Testis (tissue), 3 donors: Measurements from ENCODE around the gene L3MBTL4. TPM values are rescaled to one million over a fixed set of nuclear protein-coding genes. Genes with fewer than 3 reads are reported as not detected.

Experiments used
- DNase-seq: peaks from one replicate; pipeline ENCODE4 v3.0.0-alpha.2; 2019
- H3K27ac ChIP-seq, 2 donors: fragments of 200-600 bp; sonication (generic); one replicate each; pipeline ENCODE4 v1.5.1; 2019
- H3K27me3 ChIP-seq: fragments of 200-600 bp; sonication (generic); one replicate; pipeline ENCODE4 v1.5.1; 2019
- H3K36me3 ChIP-seq: fragments of 200-600 bp; sonication (generic); one replicate; pipeline ENCODE4 v1.5.1; 2017; ENCODE audit warnings: low read depth; ENCODE audit errors: missing control alignments
- H3K4me1 ChIP-seq: fragments of 200-600 bp; sonication (generic); one replicate; pipeline ENCODE4 v1.5.1; 2019
- H3K4me3 ChIP-seq, 2 donors: fragments of 200-600 bp; sonication (generic); one replicate each; pipeline ENCODE4 v1.5.1; 2017 to 2019
- H3K9me3 ChIP-seq: fragments of 200-600 bp; sonication (generic); one replicate; pipeline ENCODE4 v1.5.1; 2017
- POLR2A ChIP-seq: fragments of 450-650 bp; IDR thresholded peaks from one replicate; pipeline ENCODE4 v1.6.1; 2017; ENCODE audit warnings: antibody characterized with exemption, mild to moderate bottlenecking, moderate library complexity
- WGBS, 2 donors: methylation state at CpG; one replicate each; pipeline ENCODE4 v1.1.5; 2018; 5-methylcytosine and 5-hydroxymethylcytosine counted together
- intact Hi-C: fragments of 100-400 bp; cut with DNase I; formaldehyde crosslinking; loops from one replicate; pipeline ENCODE4 v1.15.1; 2023; ENCODE audit warnings: low total_unique reads
- polyA plus RNA-seq: library from polyadenylated mRNA; stranded (reverse); fragments of 350-450 nt; fragmentation: Illumina TruSeq; extraction: RNeasy Lipid Tissue Mini Kit (QIAGEN cat#74804); gene quantifications from one replicate; pipeline ENCODE4 v1.2.3, GENCODE V29; 2014; ENCODE audit warnings: low read depth, low replicate concordance; ENCODE audit not compliant: insufficient read depth
- total RNA-seq, 2 donors: library from RNA; depleted of rRNA; stranded (reverse); fragments of >200 nt; gene quantifications; one replicate each; pipeline ENCODE4 v1.2.3, GENCODE V29; 2016
- TF ChIP-seq, protein P1 (sequence below), 3 experiments: fragments of 450-650 bp in 2 of 3; fragments of 200-600 bp in 1 of 3; sonication (generic) in 1 of 3; IDR thresholded peaks; one replicate each; pipeline ENCODE4 v1.5.1; 2016 to 2019; ENCODE audit warnings: antibody characterized with exemption in 3 of 3, mild to moderate bottlenecking in 2 of 3, moderate library complexity in 1 of 3

The L3MBTL4 gene
- total and polyA plus RNA-seq, 3 donors from 2014 or later, result 26.6 to 50.9 (median 46.2) TPM

DNA sequence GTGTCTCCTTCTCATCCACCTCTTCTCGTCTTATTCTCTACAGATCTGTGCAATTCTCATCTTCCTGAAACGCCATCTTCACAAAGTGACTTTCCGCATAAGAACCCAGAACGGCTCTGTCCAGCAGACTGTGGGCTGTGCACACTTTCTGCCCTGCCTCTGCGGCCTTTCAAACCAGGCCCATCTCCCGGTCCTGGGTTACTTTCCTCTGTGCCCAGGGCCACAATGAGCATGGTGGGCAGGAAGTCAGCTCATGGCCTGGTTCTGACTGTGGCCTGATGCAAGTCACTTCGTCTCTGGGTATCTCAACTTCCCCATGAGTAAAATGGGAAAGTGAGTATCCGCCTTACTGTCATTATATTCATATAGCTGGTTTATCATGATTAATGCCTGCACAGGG lies 447.7 kb downstream of the L3MBTL4 start:
- TF ChIP-seq POLR2A, result no peak
- TF ChIP-seq, protein P1, sequence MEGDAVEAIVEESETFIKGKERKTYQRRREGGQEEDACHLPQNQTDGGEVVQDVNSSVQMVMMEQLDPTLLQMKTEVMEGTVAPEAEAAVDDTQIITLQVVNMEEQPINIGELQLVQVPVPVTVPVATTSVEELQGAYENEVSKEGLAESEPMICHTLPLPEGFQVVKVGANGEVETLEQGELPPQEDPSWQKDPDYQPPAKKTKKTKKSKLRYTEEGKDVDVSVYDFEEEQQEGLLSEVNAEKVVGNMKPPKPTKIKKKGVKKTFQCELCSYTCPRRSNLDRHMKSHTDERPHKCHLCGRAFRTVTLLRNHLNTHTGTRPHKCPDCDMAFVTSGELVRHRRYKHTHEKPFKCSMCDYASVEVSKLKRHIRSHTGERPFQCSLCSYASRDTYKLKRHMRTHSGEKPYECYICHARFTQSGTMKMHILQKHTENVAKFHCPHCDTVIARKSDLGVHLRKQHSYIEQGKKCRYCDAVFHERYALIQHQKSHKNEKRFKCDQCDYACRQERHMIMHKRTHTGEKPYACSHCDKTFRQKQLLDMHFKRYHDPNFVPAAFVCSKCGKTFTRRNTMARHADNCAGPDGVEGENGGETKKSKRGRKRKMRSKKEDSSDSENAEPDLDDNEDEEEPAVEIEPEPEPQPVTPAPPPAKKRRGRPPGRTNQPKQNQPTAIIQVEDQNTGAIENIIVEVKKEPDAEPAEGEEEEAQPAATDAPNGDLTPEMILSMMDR (IDR thresholded peaks at IDR 0.05), result no peak
- Histone ChIP-seq H3K36me3 (no peaks in the 10 kb centered on the region), H3K4me3 (no peak overlapping the region), H3K27ac (no peak overlapping the region), H3K27me3 (no peaks in the 10 kb centered on the region), H3K9me3 (no peaks in the 10 kb centered on the region), H3K4me1 (no peaks in the 10 kb centered on the region)
- no peak for DNase-seq
- intact Hi-C loops, result no loop called here
- WGBS, 2 donors, result 88 to 90% methylated on average over 8 of the region's 8 CpGs

DNA sequence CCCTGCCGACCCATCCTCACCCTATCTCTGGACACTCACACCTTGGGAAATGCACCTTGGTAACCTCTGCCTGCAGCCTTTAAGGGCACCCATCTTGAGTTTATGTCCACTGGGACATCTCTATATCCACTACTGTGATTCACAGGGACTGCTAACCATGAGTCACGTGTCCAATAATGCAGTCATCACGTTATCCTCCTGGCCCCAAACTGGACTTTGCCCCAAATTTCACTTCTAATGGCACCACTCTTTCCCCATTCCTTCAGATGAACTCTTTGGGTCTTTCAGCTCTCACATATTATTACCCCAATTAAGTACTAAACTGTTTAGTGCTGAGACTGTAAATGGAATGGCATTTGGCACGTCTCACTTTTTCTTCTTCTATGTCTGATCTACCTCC lies 448.2 kb downstream of the L3MBTL4 start:
- no peak for DNase-seq
- Histone ChIP-seq H3K36me3 (no peaks in the 10 kb centered on the region), H3K27me3 (no peaks in the 10 kb centered on the region), H3K9me3 (no peaks in the 10 kb centered on the region), H3K27ac (no peak overlapping the region), H3K4me3 (no peak overlapping the region), H3K4me1 (no peaks in the 10 kb centered on the region)
- intact Hi-C loops, result no loop called here
- TF ChIP-seq, protein P1 (IDR thresholded peaks at IDR 0.05), result no peak
- TF ChIP-seq POLR2A, result no peak
- WGBS, 2 donors, result 90 to 93% methylated on average over 4 of the region's 4 CpGs

DNA sequence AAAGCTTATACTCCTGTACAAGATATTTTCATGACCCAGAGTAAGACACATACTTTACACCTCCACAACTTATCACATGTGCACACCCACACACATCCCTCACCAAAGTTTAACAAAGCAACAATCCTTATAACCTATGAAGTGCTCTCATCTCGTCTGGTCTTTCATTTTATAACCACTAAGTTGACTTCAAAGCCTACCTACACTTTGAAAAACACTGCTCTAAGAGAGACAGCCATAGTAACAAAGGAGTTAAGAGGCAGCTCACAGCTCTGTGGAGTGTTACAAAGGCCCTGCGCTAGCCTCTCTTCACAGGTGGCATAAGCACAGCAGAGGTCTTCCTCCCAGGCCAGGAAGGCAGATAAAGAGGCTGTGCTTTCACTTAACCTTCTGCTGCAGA lies 449.7 kb downstream of the L3MBTL4 start:
- no peak for TF ChIP-seq POLR2A
- TF ChIP-seq, protein P1 (IDR thresholded peaks at IDR 0.05), result no peak
- DNase-seq, result no peak
- Histone ChIP-seq H3K4me3 (no peak overlapping the region), H3K9me3 (no peaks in the 10 kb centered on the region), H3K27ac (no peak overlapping the region), H3K36me3 (no peaks in the 10 kb centered on the region), H3K27me3 (no peaks in the 10 kb centered on the region), H3K4me1 (no peaks in the 10 kb centered on the region)
- WGBS, 2 donors, result 78 to 79% methylated on average over 2 of the region's 2 CpGs
- intact Hi-C loops, result no loop called here

DNA sequence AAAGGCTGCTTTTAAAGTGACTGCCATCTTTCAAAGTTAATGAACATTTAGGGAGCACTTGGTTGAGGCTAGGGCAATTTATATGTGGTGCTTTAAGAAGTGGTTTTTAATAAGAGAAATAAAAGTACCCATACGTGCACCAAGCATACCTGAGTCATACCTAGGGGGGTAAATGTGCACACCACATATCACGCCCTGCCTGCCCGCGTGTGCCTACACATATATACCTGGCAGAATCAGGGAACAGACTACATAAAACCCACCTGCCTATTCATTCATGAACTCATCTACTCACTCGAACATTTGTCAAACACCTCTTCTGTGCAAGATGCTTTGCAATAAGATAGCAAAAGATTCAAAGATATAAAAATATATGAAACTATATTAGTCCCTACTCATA lies 450.1 kb downstream of the L3MBTL4 start:
- Histone ChIP-seq H3K36me3 (no peaks in the 10 kb centered on the region), H3K27me3 (no peaks in the 10 kb centered on the region), H3K4me1 (no peaks in the 10 kb centered on the region), H3K4me3 (no peak overlapping the region), H3K27ac (no peak overlapping the region), H3K9me3 (no peaks in the 10 kb centered on the region)
- no peak for DNase-seq
- no peak for TF ChIP-seq POLR2A
- TF ChIP-seq, protein P1 (IDR thresholded peaks at IDR 0.05), result no peak
- intact Hi-C loops, result no loop called here
- WGBS, 2 donors, result 72 to 83% methylated on average over 5 of the region's 5 CpGs

DNA sequence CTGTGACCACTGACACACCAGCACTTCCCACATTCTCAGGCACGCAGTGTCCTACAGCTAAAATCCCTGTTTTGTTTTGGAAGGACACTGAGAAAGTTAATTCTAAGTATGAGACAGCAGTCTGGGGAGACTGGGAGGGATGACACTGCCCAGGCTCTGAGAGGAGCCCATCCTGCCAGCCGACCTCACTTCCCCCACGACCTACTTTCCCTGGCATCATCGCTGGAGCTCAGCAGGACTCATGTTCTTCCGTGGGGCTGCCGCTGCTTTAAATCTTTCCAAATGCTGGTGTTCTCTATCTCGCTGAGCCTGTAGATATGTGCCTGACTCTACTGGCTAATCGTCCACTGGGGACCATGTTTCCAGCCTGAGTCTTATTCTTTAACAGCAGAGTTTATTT lies 450.6 kb downstream of the L3MBTL4 start:
- Histone ChIP-seq H3K9me3 (no peaks in the 10 kb centered on the region), H3K4me3 (no peak overlapping the region), H3K27me3 (no peaks in the 10 kb centered on the region), H3K27ac (no peak overlapping the region), H3K4me1 (no peaks in the 10 kb centered on the region), H3K36me3 (no peaks in the 10 kb centered on the region)
- 71 to 78% methylated on average over 8 of the region's 8 CpGs for WGBS, 2 donors
- intact Hi-C loops, result no loop called here
- TF ChIP-seq, protein P1 (IDR thresholded peaks at IDR 0.05), result no peak
- no peak for TF ChIP-seq POLR2A
- no peak for DNase-seq
